ENCODE measurements around the gene CDK17.
"Not testable (repeated sequence)": the region's sequence is repeated elsewhere in the genome, so short reads cannot be mapped to it uniquely, and the experiment has no call there.

GRCh38 chr12:96402522-96402921, 2.3 kb upstream of the CDK17 start:
- TF ChIP-seq CTCF, EP300, POLR2A (IDR thresholded peaks at IDR 0.05): not testable (repeated sequence)
